AG09309 (cell line): ENCODE measurements around the gene FBF1.
"Not testable (repeated sequence)": the region's sequence is repeated elsewhere in the genome, so short reads cannot be mapped to it uniquely, and the experiment has no call there.

Experiments
- DNase-seq: peaks from one replicate; pipeline ENCODE4 v3.0.0-alpha.2; 2010; ENCODE audit warnings: low read depth
- H3K4me3 ChIP-seq: 2 replicates; pipeline ENCODE4 v1.5.1; 2011; ENCODE audit warnings: mild to moderate bottlenecking, low read depth, low read length, moderate library complexity; ENCODE audit not compliant: control insufficient read depth
- CTCF ChIP-seq: IDR thresholded peaks from 2 replicates; pipeline ENCODE4 v1.5.1; 2011; ENCODE audit warnings: mild to moderate bottlenecking, low read depth, low read length, inconsistent platforms; ENCODE audit not compliant: insufficient read depth, control insufficient read depth; ENCODE audit errors: missing control alignments

FBF1 gene

GRCh38 chr17:75979705-75980187, 38.9 kb upstream of the FBF1 start:
- no peak for TF ChIP-seq CTCF
- DNase-seq, result no peak
- H3K4me3 ChIP-seq, result peak overlapping the region; percentile 84

- peak within 1 kb of the TSS; percentile 84 for H3K4me3 ChIP-seq
- peak; percentile 87 for DNase-seq
- no peak for TF ChIP-seq CTCF
Observed at GRCh38 chr17:75978938-75979704, 38.3 kb upstream of the FBF1 start, which contains the start of the genes ACOX1 and TEN1. ACOX1 (minus strand) TSS chr17:75979166; CDS start chr17:75979073, 93 bp downstream. TEN1 (plus strand) TSS chr17:75979240; CDS start chr17:75986193, 6,953 bp downstream.

GRCh38 chr17:75976175-75976848, 35.5 kb upstream of the FBF1 start:
- H3K4me3 ChIP-seq, result no peak overlapping the region
- DNase-seq, result no peak
- TF ChIP-seq CTCF, result no peak

- TF ChIP-seq CTCF, result no peak
- no peak overlapping the region for H3K4me3 ChIP-seq
- DNase-seq, result no peak
Observed at GRCh38 chr17:75975757-75976174, 34.9 kb upstream of the FBF1 start.

GRCh38 chr17:75975187-75975586, 34.3 kb upstream of the FBF1 start:
- not testable (repeated sequence) for H3K4me3 ChIP-seq, DNase-seq

- no peak for TF ChIP-seq CTCF
- DNase-seq, result no peak
- H3K4me3 ChIP-seq, result no peak overlapping the region
Observed at GRCh38 chr17:75970626-75971025, 29.8 kb upstream of the FBF1 start.

- no peak for TF ChIP-seq CTCF
- DNase-seq, result no peak
- H3K4me3 ChIP-seq, result no peak overlapping the region
Observed at GRCh38 chr17:75970011-75970523, 29.2 kb upstream of the FBF1 start.

- DNase-seq, H3K4me3 ChIP-seq: not testable (repeated sequence)
Observed at GRCh38 chr17:75969044-75969443, 28.2 kb upstream of the FBF1 start.
